K562 (cell line): ENCODE results near the gene CACNB2. TPM values are rescaled to one million over a fixed set of nuclear protein-coding genes. Genes with fewer than 3 reads are reported as not detected.

Source experiments
- ATAC-seq: fragments of 200-7000 bp; cut with Tn5 transposase; 3 replicates; pipeline ENCODE4 v1.9.1; 2020; ENCODE audit warnings: moderate library complexity
- BruUV-seq: library from RNA; stranded (reverse); fragments of 400-500 nt; replicated peaks from 2 replicates; lab custom pipeline; 2021; lab: Mats Ljungman, UMichigan
- CTCF ChIA-PET: fragments of 300-600 bp; formaldehyde crosslinking; extraction: SDS; loops from one replicate; lab custom pipeline; 2021; ENCODE audit warnings: low intra/inter-chr PET ratio; lab: Yijun Ruan, JAX
- POLR2A ChIA-PET: fragments of 300-600, 350-650 bp; sonication (Branson Sonifier 250); formaldehyde crosslinking; extraction: SDS; loops from one replicate; lab custom pipeline; 2021; ENCODE audit warnings: antibody characterized with exemption, inconsistent platforms; lab: Yijun Ruan, JAX
- DNase-seq, 4 experiments: peaks; one replicate each; pipeline versions ENCODE4 v3.0.0 to v3.0.0-alpha.2; 2011 to 2018; ENCODE audit warnings: low spot score in 3 of 4, mixed read lengths in 3 of 4; ENCODE audit errors: extremely low read depth in 1 of 4
- FAIRE-seq: peaks from 2 replicates; lab custom pipeline; 2011; peaks lifted over from hg19 to GRCh38; lab: Jason Lieb, UNC
- H2AFZ ChIP-seq: 2 replicates; pipeline ENCODE4 v1.6.0; 2011; ENCODE audit warnings: low read depth, low read length, control low read depth, inconsistent platforms
- H3K27ac ChIP-seq: fragments of 200-600 bp; 3 replicates; pipeline ENCODE4 v1.8.0; 2011; ENCODE audit warnings: low read depth, mild to moderate bottlenecking, control low read depth, inconsistent platforms, low read length, moderate library complexity, mixed read lengths; ENCODE audit errors: extremely low read depth
- H3K27me3 ChIP-seq, 2 experiments: fragments of 300-600 bp in 1 of 2; 2 replicates in 1 of 2; 3 replicates in 1 of 2; pipeline versions ENCODE4 v1.6.0 to v1.8.0; 2011; ENCODE audit warnings: inconsistent platforms in 2 of 2, low read length in 2 of 2, mild to moderate bottlenecking in 1 of 2, mixed read lengths in 1 of 2, moderate library complexity in 1 of 2; ENCODE audit not compliant: control insufficient read depth in 2 of 2, insufficient read depth in 2 of 2
- H3K36me3 ChIP-seq: fragments of 300-600 bp; 3 replicates; pipeline ENCODE4 v1.8.0; 2011; ENCODE audit warnings: mild to moderate bottlenecking, low read length, inconsistent platforms; ENCODE audit not compliant: control insufficient read depth, insufficient read depth
- H3K4me1 ChIP-seq, 2 experiments: fragments of 200-600 bp in 1 of 2; replicated peaks in 1 of 2; 2 replicates in 1 of 2; 3 replicates in 1 of 2; pipeline versions ENCODE4 v1.5.1 to v1.8.0; 2011; ENCODE audit warnings: inconsistent platforms in 2 of 2, low read length in 2 of 2, mild to moderate bottlenecking in 1 of 2, mixed read lengths in 1 of 2, moderate library complexity in 1 of 2; ENCODE audit not compliant: control insufficient read depth in 2 of 2, insufficient read depth in 2 of 2
- H3K4me2 ChIP-seq: 2 replicates; pipeline ENCODE4 v1.6.1; 2011; ENCODE audit warnings: low read length, control low read depth, inconsistent platforms, mixed read lengths; ENCODE audit not compliant: insufficient read depth
- H3K4me3 ChIP-seq: fragments of 200-600 bp; sonication (generic), shearing (Covaris generic); 2 replicates; pipeline ENCODE4 v1.5.1; 2016; ENCODE audit warnings: control low read depth, inconsistent platforms
- H3K79me2 ChIP-seq: fragments of 200-600 bp; 3 replicates; pipeline ENCODE4 v1.8.0; 2011; ENCODE audit warnings: low read length, inconsistent platforms; ENCODE audit not compliant: control insufficient read depth, insufficient read depth
- H3K9ac ChIP-seq, 2 experiments: 2 replicates each; pipeline versions ENCODE4 v1.6.0 to v1.6.1; 2011; ENCODE audit warnings: low read depth in 2 of 2, low read length in 2 of 2, control low read depth in 1 of 2, inconsistent platforms in 1 of 2, mild to moderate bottlenecking in 1 of 2, mixed read lengths in 1 of 2; ENCODE audit not compliant: insufficient read depth in 1 of 2
- H3K9me1 ChIP-seq: one replicate; pipeline ENCODE4 v1.6.0; 2011; ENCODE audit warnings: inconsistent platforms, mild to moderate bottlenecking, low read length, moderate library complexity; ENCODE audit not compliant: control insufficient read depth, insufficient read depth
- H3K9me3 ChIP-seq: replicated peaks from 2 replicates; pipeline ENCODE4 v1.5.1; 2011; ENCODE audit warnings: low read depth, low read length, inconsistent platforms; ENCODE audit not compliant: control insufficient read depth, insufficient read depth
- H4K20me1 ChIP-seq: replicated peaks from 2 replicates; pipeline ENCODE4 v1.6.1; 2011; ENCODE audit warnings: low read length, inconsistent platforms, mixed read lengths; ENCODE audit not compliant: control insufficient read depth, insufficient read depth
- CREM ChIP-seq: IDR thresholded peaks from 2 replicates; pipeline ENCODE4 v1.6.1; 2014; ENCODE audit warnings: antibody characterized with exemption, low read depth
- CUX1 ChIP-seq: fragments of 200-800 bp; sonication (Bioruptor generic); IDR thresholded peaks from 2 replicates; pipeline ENCODE4 v1.6.1; 2016; ENCODE audit warnings: missing genetic modification characterization, missing compliant biosample characterization
- HBP1 ChIP-seq: fragments of 450-650 bp; formaldehyde crosslinking; IDR thresholded peaks from 2 replicates; pipeline ENCODE4 v1.4.0; 2022; ENCODE audit warnings: missing genetic modification characterization
- HDAC1 ChIP-seq, 2 experiments: fragments of 450-650 bp; IDR thresholded peaks; 2 replicates each; pipeline ENCODE4 v1.6.1; 2016 to 2017; ENCODE audit warnings: inconsistent platforms in 1 of 2, mild to moderate bottlenecking in 1 of 2, moderate library complexity in 1 of 2
- HLTF ChIP-seq: fragments of 450-650 bp; IDR thresholded peaks from 2 replicates; pipeline ENCODE4 v1.6.1; 2016
- JUNB ChIP-seq: fragments of 450-650 bp; formaldehyde crosslinking; conservative IDR thresholded peaks from 2 replicates; pipeline ENCODE4 v1.4.0; 2020; ENCODE audit warnings: mild to moderate bottlenecking
- KAT2B ChIP-seq: IDR thresholded peaks from one replicate; pipeline ENCODE4 v1.6.1; 2012; ENCODE audit warnings: low read depth, mild to moderate bottlenecking, control low read depth, inconsistent platforms, low read length, moderate library complexity
- SLC30A9 ChIP-seq: fragments of 250-450 bp; sonication (Bioruptor Pico); IDR thresholded peaks from 2 replicates; pipeline ENCODE4 v1.8.0; 2022; ENCODE audit warnings: mild to moderate bottlenecking, moderate library complexity
- SREBF1 ChIP-seq: fragments of 150-350 bp; IDR thresholded peaks from 2 replicates; pipeline ENCODE4 v1.6.1; 2014; ENCODE audit warnings: antibody characterized with exemption, low read depth, low read length, borderline replicate concordance
- TARDBP ChIP-seq: fragments of 450-650 bp; IDR thresholded peaks from 2 replicates; pipeline ENCODE4 v1.6.1; 2016
- TRIM28 ChIP-seq: fragments of 450-650 bp; IDR thresholded peaks from 2 replicates; pipeline ENCODE4 v1.6.1; 2017
- ZNF707 ChIP-seq: fragments of 250-450 bp; sonication (Bioruptor Pico); conservative IDR thresholded peaks from 2 replicates; pipeline ENCODE4 v1.8.0; 2022; ENCODE audit warnings: inconsistent platforms, mild to moderate bottlenecking, moderate library complexity
- ZNF75A ChIP-seq: fragments of 450-650 bp; formaldehyde crosslinking; IDR thresholded peaks from 2 replicates; pipeline ENCODE4 v1.4.0; 2020; ENCODE audit warnings: mild to moderate bottlenecking
- WGBS: fragments of 100-300 bp; shearing (Covaris generic); methylation state at CpG from one replicate; pipeline ENCODE4 v1.1.6; 2016; ENCODE audit warnings: low coverage, mixed read lengths; ENCODE audit not compliant: insufficient coverage; ENCODE audit errors: missing lambda C conversion rate; 5-methylcytosine and 5-hydroxymethylcytosine counted together
- in situ Hi-C: fragments of 300-500 bp; cut with MboI; formaldehyde crosslinking; loops from 4 replicates; pipeline ENCODE4 v1.15.0; 2018; ENCODE audit warnings: inconsistent platforms, mixed read lengths
- intact Hi-C: fragments of 100-400 bp; cut with micrococcal nuclease; formaldehyde crosslinking; loops from 2 replicates; pipeline ENCODE4 v1.14.2; 2022
- polyA plus RNA-seq, 8 experiments: library from polyadenylated mRNA; depleted of rRNA in 4 of 8; stranded (reverse) in 5 of 8; unstranded in 3 of 8; fragments of >200 nt; fragmentation: Nextera tagmentation in 2 of 8; fragmentation: Illumina TruSeq in 1 of 8; extraction: Ambion mirVana in 2 of 8; extraction: Trizol in 1 of 8; gene quantifications; 2 replicates each; pipeline versions ENCODE4 v1.2.1 to v1.2.3, GENCODE V29; 2011 to 2014; ENCODE audit warnings: inconsistent platforms in 1 of 8, missing spikeins in 1 of 8
- total RNA-seq, 7 experiments: library from RNA; depleted of rRNA in 6 of 7; stranded (reverse); fragments of >200 nt in 6 of 7; fragmentation: Illumina TruSeq in 2 of 7; extraction: Trizol in 2 of 7; gene quantifications; 2 replicates each; pipeline versions ENCODE4 v1.2.1 to v1.2.3, GENCODE V29; 2011 to 2021; ENCODE audit warnings: low replicate concordance in 1 of 7
- TF ChIP-seq, protein P1 (sequence below): fragments of 250-450 bp; sonication (Bioruptor Pico); IDR thresholded peaks from 2 replicates; pipeline ENCODE4 v1.5.0; 2021; ENCODE audit warnings: mild to moderate bottlenecking, moderate library complexity

The CACNB2 gene
- total and polyA plus RNA-seq, 9 of the 15 experiments (the other 6 are each of a cell fraction or from before 2014, with no cell fraction given) = 1.8 to 2.2 TPM; not detected in 7

GRCh38 chr10:18328941-18329340 is 188.7 kb downstream of the CACNB2 start (continued):
- TF ChIP-seq HBP1 = no peak
- no peak for TF ChIP-seq JUNB

- FAIRE-seq (no peak), DNase-seq (no peak), ATAC-seq (no peak)
- Histone ChIP-seq H3K9me1 (no peaks in the 10 kb centered on the region), H3K36me3 (no peaks in the 10 kb centered on the region), H3K27ac (no peak overlapping the region), H3K9ac (no peak overlapping the region), H3K79me2 (no peaks in the 10 kb centered on the region), H3K4me2 (no peak overlapping the region), H3K9me3 (no peaks in the 10 kb centered on the region), H3K4me1 (no peaks in the 10 kb centered on the region), H2AFZ (no peak overlapping the region), H3K27me3 (0 out of 5 replicates have a peak, but pooled peaks cover 0 to 4% of the 10 kb centered on the region in 2 experiments), H4K20me1 (no peaks in the 10 kb centered on the region), H3K4me3 (no peak overlapping the region)
- intact Hi-C loops (no loop called here), in situ Hi-C loops (no loop called here)
- BruUV-seq = no TSS peak
- 0% methylated on average over 4 of the region's 4 CpGs for WGBS
- ChIA-PET CTCF (no interaction called here), POLR2A (no interaction called here)
- no peak for TF ChIP-seq HDAC1 (IDR thresholded peaks at IDR 0.05)
- TF ChIP-seq KAT2B = no peak
- TF ChIP-seq HLTF = no peak
- TF ChIP-seq CUX1 = no peak
- TF ChIP-seq ZNF75A (CRISPR knock-in tag) = no peak
- TF ChIP-seq, protein P1, sequence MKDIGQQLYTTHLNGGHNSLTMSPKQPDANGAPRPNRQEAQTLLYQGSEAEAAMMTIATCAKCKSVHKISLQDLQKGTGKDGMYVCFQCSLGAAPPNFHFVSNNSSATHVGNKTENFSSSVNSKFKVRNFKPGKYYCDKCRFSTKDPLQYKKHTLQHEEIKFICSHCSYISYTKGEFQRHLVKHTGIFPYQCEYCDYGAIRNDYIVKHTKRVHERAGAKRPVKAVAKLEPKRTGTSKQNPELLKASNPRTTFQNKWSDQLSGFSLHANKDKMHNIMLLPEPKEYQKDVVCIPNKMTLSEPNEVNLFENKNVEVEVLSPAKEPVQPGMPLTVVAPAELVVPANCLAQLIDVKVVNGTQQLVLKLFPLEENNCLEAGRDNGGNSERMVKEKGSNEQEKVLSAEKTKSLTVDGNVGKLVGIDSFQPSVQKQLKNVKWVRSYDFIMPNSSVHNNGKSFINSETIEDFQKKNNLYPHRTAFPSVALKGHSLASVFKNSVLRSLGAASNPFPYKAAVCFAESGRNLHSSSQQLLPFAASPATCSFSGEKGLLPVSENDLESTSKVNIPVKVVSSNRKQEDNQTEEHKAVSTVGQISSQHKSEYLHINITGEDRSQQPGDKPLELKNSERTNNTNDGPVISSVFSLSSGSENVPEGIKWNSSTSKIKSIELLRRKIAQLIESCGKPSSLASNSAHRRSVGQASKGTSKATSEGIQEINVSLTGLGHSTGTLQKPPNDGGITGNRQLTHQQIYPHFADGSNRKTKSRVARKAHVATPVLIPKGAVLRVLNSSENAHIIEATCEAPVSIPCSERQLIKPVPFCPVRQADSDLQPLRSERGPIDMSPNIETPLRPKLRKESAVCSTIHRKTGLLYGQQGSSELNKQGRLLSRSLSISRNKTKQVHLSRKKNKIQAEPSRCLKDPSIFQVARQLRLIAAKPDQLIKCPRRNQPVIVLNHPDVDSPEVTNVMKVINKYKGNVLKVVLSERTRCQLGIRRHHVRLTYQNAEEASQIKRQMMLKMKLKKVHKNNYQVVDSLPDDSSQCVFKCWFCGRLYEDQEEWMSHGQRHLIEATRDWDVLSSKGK (CRISPR knock-in tag) = no peak
- no peak for TF ChIP-seq TARDBP
- no peak for TF ChIP-seq ZNF707 (CRISPR knock-in tag)
- no peak for TF ChIP-seq TRIM28
- no peak for TF ChIP-seq SREBF1
- TF ChIP-seq SLC30A9 (CRISPR knock-in tag) = no peak
- no peak for TF ChIP-seq CREM
Observed at GRCh38 chr10:18332048-18332447, 191.8 kb downstream of the CACNB2 start.
